ENCODE measurements around the gene PROK2. TPM values are rescaled to one million over a fixed set of nuclear protein-coding genes. Genes with fewer than 3 reads are reported as not detected.

The PROK2 gene
- total RNA-seq, 1 donor from 2014 or later = 2.1 TPM

DNA sequence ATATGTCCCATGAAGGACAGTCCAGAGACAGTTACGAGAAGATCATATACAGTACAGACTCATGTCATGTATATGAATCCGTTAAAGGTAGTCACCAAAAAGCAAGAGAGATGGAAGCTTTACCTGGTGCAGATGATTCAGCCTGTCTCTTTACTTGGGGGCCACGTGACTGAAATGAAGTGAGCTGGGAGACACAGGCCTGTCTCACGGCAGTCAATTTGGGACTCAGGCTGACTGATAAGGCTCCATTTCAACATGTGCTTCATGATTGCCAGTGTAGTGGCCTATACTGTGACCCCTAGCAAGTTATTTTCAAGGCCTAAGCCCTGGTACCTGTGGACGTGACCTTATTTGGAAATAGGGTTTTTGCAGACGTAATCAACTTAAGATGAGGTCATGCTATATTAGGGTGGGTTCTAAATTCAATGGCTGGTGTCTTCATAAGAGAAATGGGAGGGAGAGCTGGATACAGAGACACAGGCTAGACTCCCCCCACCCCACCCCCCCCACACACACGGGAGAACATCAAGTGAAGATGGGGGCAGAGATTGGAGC, 3.0 kb upstream of the PROK2 start:
- no peaks in the 10 kb centered on the region for H4K20me1 ChIP-seq (ENCODE audit: low read depth)
- TF ChIP-seq EZH2phosphoT487 (IDR thresholded peaks at IDR 0.05) = no peak
- TF ChIP-seq, protein P1, sequence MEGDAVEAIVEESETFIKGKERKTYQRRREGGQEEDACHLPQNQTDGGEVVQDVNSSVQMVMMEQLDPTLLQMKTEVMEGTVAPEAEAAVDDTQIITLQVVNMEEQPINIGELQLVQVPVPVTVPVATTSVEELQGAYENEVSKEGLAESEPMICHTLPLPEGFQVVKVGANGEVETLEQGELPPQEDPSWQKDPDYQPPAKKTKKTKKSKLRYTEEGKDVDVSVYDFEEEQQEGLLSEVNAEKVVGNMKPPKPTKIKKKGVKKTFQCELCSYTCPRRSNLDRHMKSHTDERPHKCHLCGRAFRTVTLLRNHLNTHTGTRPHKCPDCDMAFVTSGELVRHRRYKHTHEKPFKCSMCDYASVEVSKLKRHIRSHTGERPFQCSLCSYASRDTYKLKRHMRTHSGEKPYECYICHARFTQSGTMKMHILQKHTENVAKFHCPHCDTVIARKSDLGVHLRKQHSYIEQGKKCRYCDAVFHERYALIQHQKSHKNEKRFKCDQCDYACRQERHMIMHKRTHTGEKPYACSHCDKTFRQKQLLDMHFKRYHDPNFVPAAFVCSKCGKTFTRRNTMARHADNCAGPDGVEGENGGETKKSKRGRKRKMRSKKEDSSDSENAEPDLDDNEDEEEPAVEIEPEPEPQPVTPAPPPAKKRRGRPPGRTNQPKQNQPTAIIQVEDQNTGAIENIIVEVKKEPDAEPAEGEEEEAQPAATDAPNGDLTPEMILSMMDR (IDR thresholded peaks at IDR 0.05) = no peak
- no peak for TF ChIP-seq EZH2 (IDR thresholded peaks at IDR 0.05)
- Mint-ChIP-seq H3K27me3 (ENCODE audit: insufficient read depth, low read depth) (peaks cover 24% of the 10 kb centered on the region), H3K27ac (no peak overlapping the region), H3K4me1 (peaks cover 33% of the 10 kb centered on the region), H3K4me3 (no peak overlapping the region), H3K36me3 (no peaks in the 10 kb centered on the region), H3K9me3 (no peaks in the 10 kb centered on the region)
- peaks cover 27% of the 10 kb centered on the region for H3F3A ChIP-seq (ENCODE audit: low read depth)
- DNase-seq (ENCODE audit: low spot score) = no peak
- H3K9ac ChIP-seq = no peak overlapping the region
- H3K27me3 ChIP-seq = peaks cover 52% of the 10 kb centered on the region
- no peak overlapping the region for H3K4me3 ChIP-seq
- no peaks in the 10 kb centered on the region for H3K9me3 ChIP-seq (ENCODE audit: low read depth)
- H3K36me3 ChIP-seq = no peaks in the 10 kb centered on the region
- no peak overlapping the region for H3K27ac ChIP-seq
- no peaks in the 10 kb centered on the region for H3K79me2 ChIP-seq (ENCODE audit: low read depth)
- no peak overlapping the region for H2AFZ ChIP-seq (replicated peaks)
- peaks cover 19% of the 10 kb centered on the region for H3K4me1 ChIP-seq
- H3K4me2 ChIP-seq = no peak overlapping the region

DNA sequence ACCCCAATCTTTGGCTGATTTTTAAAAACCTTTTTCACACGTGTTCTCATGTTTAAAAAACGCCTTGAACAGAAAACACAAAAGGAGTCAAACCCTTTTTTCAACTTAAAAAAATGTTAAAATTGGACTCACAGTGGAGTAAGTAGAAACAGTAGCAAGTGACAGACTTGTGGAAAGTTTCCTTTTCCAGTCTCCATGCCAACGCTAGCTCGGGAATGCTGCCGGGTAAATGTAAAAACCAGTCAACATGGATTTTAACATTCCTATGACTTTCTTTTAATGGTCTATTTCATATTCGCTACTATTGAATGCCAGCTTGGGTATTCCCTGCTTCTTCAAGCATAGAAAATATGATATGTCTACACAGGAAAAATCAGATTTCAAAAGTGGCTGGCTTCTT, 1.6 kb upstream of the PROK2 start:
- Mint-ChIP-seq H3K4me3 (no peak overlapping the region), H3K9me3 (no peaks in the 10 kb centered on the region), H3K27me3 (ENCODE audit: insufficient read depth, low read depth) (peaks cover 29% of the 10 kb centered on the region), H3K4me1 (peaks cover 33% of the 10 kb centered on the region), H3K27ac (no peak overlapping the region), H3K36me3 (no peaks in the 10 kb centered on the region)
- H2AFZ ChIP-seq (replicated peaks) = no peak overlapping the region
- H3K4me3 ChIP-seq = no peak overlapping the region
- TF ChIP-seq, protein P1 (IDR thresholded peaks at IDR 0.05) = no peak
- TF ChIP-seq EZH2 (IDR thresholded peaks at IDR 0.05) = no peak
- TF ChIP-seq EZH2phosphoT487 (IDR thresholded peaks at IDR 0.05) = no peak
- no peaks in the 10 kb centered on the region for H4K20me1 ChIP-seq (ENCODE audit: low read depth)
- H3K4me1 ChIP-seq = peaks cover 26% of the 10 kb centered on the region
- no peak overlapping the region for H3K4me2 ChIP-seq
- H3K36me3 ChIP-seq = no peaks in the 10 kb centered on the region
- H3K9ac ChIP-seq = no peak overlapping the region
- no peak for DNase-seq (ENCODE audit: low spot score)
- H3K9me3 ChIP-seq (ENCODE audit: low read depth) = no peaks in the 10 kb centered on the region
- peaks cover 27% of the 10 kb centered on the region for H3F3A ChIP-seq (ENCODE audit: low read depth)
- H3K27ac ChIP-seq = no peak overlapping the region
- H3K79me2 ChIP-seq (ENCODE audit: low read depth) = no peaks in the 10 kb centered on the region
- H3K27me3 ChIP-seq = peaks cover 65% of the 10 kb centered on the region

DNA sequence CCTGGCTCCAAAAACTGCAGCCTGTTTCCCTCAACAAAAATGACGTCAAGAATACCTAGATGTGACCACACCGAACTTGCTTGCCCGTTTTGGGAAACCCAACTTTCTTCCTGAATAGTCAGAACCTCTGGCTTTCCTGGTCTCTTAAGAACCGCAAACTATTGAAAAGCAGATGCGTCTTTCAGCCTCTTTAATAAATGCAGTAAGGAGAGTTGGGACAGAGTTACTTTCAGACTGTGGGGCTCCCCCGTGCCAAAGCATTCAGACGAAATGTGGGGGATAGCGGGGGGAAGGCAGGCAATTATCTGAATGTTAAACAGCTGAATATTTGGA, 1.2 kb upstream of the PROK2 start:
- no peaks in the 10 kb centered on the region for H4K20me1 ChIP-seq (ENCODE audit: low read depth)
- H3K4me2 ChIP-seq = peak overlapping the region; percentile 76
- no peak overlapping the region for H3K27ac ChIP-seq
- no peak for DNase-seq (ENCODE audit: low spot score)
- H3K4me3 ChIP-seq = no peak overlapping the region
- H3K9ac ChIP-seq = no peak overlapping the region
- Mint-ChIP-seq H3K9me3 (no peaks in the 10 kb centered on the region), H3K4me1 (peaks cover 33% of the 10 kb centered on the region), H3K36me3 (no peaks in the 10 kb centered on the region), H3K27ac (peak overlapping the region; percentile 27), H3K4me3 (peak overlapping the region; percentile 88), H3K27me3 (ENCODE audit: insufficient read depth, low read depth) (peaks cover 32% of the 10 kb centered on the region)
- H2AFZ ChIP-seq (replicated peaks) = no peak overlapping the region
- no peaks in the 10 kb centered on the region for H3K36me3 ChIP-seq
- no peaks in the 10 kb centered on the region for H3K79me2 ChIP-seq (ENCODE audit: low read depth)
- H3K9me3 ChIP-seq (ENCODE audit: low read depth) = no peaks in the 10 kb centered on the region
- peaks cover 69% of the 10 kb centered on the region for H3K27me3 ChIP-seq
- peaks cover 27% of the 10 kb centered on the region for H3F3A ChIP-seq (ENCODE audit: low read depth)
- peaks cover 26% of the 10 kb centered on the region for H3K4me1 ChIP-seq
- TF ChIP-seq EZH2phosphoT487 (IDR thresholded peaks at IDR 0.05) = no peak
- TF ChIP-seq EZH2 (IDR thresholded peaks at IDR 0.05) = peak; percentile 52

DNA sequence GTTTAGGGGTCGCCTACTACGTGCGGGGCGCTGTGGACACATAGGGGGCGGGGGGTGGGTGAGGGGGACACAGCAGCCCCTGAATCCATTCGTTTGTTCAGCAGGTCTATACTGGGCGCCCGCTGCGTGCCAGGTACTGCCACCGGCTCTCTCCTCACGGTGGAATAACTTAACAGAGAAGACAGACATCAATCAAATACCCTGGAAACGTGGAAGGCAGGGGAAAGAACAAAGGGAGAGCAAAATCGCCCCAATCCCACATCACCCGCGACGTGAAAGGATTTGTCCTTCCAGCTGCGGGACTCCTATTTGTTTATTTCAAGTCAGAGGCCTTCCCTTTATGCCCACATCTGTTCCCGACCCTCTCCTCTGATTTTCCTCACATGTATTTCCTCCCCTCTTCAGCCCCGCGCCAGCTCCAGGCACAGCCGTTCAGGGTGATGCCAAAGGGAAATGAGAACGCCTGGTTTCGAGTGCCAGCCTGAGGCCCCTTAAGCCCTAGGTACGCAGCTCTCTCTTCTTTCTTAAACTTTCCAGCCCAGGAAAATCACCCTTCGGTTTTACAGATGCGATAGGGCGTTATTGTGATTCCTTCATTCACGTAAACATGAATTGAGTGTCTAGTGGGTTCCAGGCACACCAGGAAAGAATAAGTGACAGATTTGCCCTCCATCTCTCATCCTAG, 726 bp upstream of the PROK2 start:
- Histone ChIP-seq H3K27me3 (peaks cover 71% of the 10 kb centered on the region), H4K20me1 (ENCODE audit: low read depth) (no peaks in the 10 kb centered on the region), H3K4me3 (peak overlapping the region; percentile 63), H3F3A (ENCODE audit: low read depth) (peaks cover 27% of the 10 kb centered on the region), H3K36me3 (no peaks in the 10 kb centered on the region), H3K27ac (no peak overlapping the region), H3K4me2 (peak overlapping the region; percentile 76), H3K9ac (no peak overlapping the region), H2AFZ (replicated peaks) (peak overlapping the region; percentile 82), H3K79me2 (ENCODE audit: low read depth) (no peaks in the 10 kb centered on the region), H3K9me3 (ENCODE audit: low read depth) (no peaks in the 10 kb centered on the region), H3K4me1 (peaks cover 26% of the 10 kb centered on the region)
- peak overlapping the region; percentile 27 for H3K27ac Mint-ChIP-seq
- H3K9me3 Mint-ChIP-seq = no peaks in the 10 kb centered on the region
- no peak for DNase-seq (ENCODE audit: low spot score)
- peaks cover 34% of the 10 kb centered on the region for H3K27me3 Mint-ChIP-seq (ENCODE audit: insufficient read depth, low read depth)
- H3K4me3 Mint-ChIP-seq = peak overlapping the region; percentile 88
- H3K4me1 Mint-ChIP-seq = peaks cover 34% of the 10 kb centered on the region
- no peaks in the 10 kb centered on the region for H3K36me3 Mint-ChIP-seq
- TF ChIP-seq, protein P1 (IDR thresholded peaks at IDR 0.05) = no peak
- TF ChIP-seq EZH2phosphoT487 (IDR thresholded peaks at IDR 0.05) = peak; percentile 54
- TF ChIP-seq EZH2 (IDR thresholded peaks at IDR 0.05) = peak; percentile 67
